Breast epithelium (tissue), 4 donors: ENCODE results near the gene BACH2. TPM values are rescaled to one million over a fixed set of nuclear protein-coding genes. Genes with fewer than 3 reads are reported as not detected.
"Not testable (repeated sequence)": the region's sequence is repeated elsewhere in the genome, so short reads cannot be mapped to it uniquely, and the experiment has no call there.

Experiments used
- DNase-seq, 2 donors: peaks; one replicate each; pipeline ENCODE4 v3.0.0-alpha.2; 2019; ENCODE audit warnings: low spot score in 2 of 2
- H3K27ac ChIP-seq, 2 donors: fragments of 200-600 bp; sonication (generic) in 1 of 2; one replicate each; pipeline ENCODE4 v1.5.1; 2016 to 2019; ENCODE audit warnings: mild to moderate bottlenecking in 1 of 2
- H3K27me3 ChIP-seq, 2 donors: fragments of 200-600 bp; sonication (generic) in 1 of 2; one replicate each; pipeline versions ENCODE4 v1.5.1 to v1.6.0; 2017 to 2019; ENCODE audit warnings: control low read depth in 1 of 2, mild to moderate bottlenecking in 1 of 2
- H3K36me3 ChIP-seq: fragments of 200-600 bp; one replicate; pipeline ENCODE4 v1.5.1; 2019
- H3K4me1 ChIP-seq, 2 donors: fragments of 200-600 bp; sonication (generic); one replicate each; pipeline ENCODE4 v1.5.1; 2016 to 2019; ENCODE audit warnings: control low read depth in 1 of 2
- H3K4me3 ChIP-seq, 3 donors: fragments of 200-600 bp; sonication (generic); 1 replicate in 2 of 3; 2 replicates in 1 of 3; pipeline ENCODE4 v1.5.1; 2016 to 2019; ENCODE audit warnings: mild to moderate bottlenecking in 3 of 3, moderate library complexity in 2 of 3
- H3K9me3 ChIP-seq, 2 donors: fragments of 200-600 bp; sonication (generic) in 1 of 2; one replicate each; pipeline ENCODE4 v1.5.1; 2016 to 2019; ENCODE audit warnings: control low read depth in 1 of 2
- CTCF ChIP-seq, 3 donors: fragments of 450-650 bp; IDR thresholded peaks; one replicate each; pipeline ENCODE4 v1.5.1; 2016 to 2017; ENCODE audit warnings: antibody characterized with exemption in 3 of 3, mild to moderate bottlenecking in 3 of 3, moderate library complexity in 3 of 3
- POLR2A ChIP-seq: fragments of 450-650 bp; IDR thresholded peaks from one replicate; pipeline ENCODE4 v1.6.1; 2016; ENCODE audit warnings: antibody characterized with exemption, mild to moderate bottlenecking, moderate library complexity
- POLR2AphosphoS5 ChIP-seq, 3 donors: sonication (generic); formaldehyde crosslinking; IDR thresholded peaks; one replicate each; pipeline ENCODE4 v1.6.1; 2017; ENCODE audit warnings: antibody characterized with exemption in 3 of 3
- intact Hi-C: fragments of 100-400 bp; cut with DNase I; formaldehyde crosslinking; loops from one replicate; pipeline ENCODE4 v1.15.1; 2023; ENCODE audit warnings: low total_unique reads
- total RNA-seq, 3 donors: library from RNA; depleted of rRNA; stranded (reverse); fragments of >200 nt; gene quantifications; one replicate each; pipeline ENCODE4 v1.1.0, GENCODE V29; 2016

BACH2 gene
- total RNA-seq, 3 donors from 2014 or later: 6.2 to 13.8 (median 7.0) TPM

DNA sequence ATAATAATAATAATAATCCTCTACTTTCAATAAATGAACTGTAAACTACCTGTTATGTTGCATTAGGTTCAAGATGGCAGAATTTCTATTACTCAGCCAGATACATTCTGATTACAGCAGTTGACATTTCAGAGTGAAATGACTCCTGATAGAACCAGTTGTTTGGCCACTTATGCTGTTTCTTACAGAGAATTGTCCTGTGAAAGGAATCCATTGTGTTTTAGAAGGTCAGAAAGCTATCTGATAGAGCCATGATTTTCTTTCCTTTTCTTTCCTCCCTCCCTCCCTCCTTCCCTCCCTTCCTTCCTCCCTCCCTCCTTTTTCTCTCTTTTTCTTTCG lies 385.8 kb downstream of the BACH2 start:
- intact Hi-C loops: no loop called here
- DNase-seq: no peak
- Histone ChIP-seq H3K27ac (no peak overlapping the region), H3K9me3 (peaks cover 2 to 6% of the 10 kb centered on the region in 2 donors), H3K4me3 (no peak overlapping the region), H3K4me1 (no peaks in the 10 kb centered on the region), H3K27me3 (no peaks in the 10 kb centered on the region), H3K36me3 (no peaks in the 10 kb centered on the region)
- TF ChIP-seq CTCF (IDR thresholded peaks at IDR 0.05) (no peak), POLR2AphosphoS5 (IDR thresholded peaks at IDR 0.05) (no peak), POLR2A (no peak)

- H3K4me1 ChIP-seq, H3K9me3 ChIP-seq, intact Hi-C loops, H3K36me3 ChIP-seq, H3K27ac ChIP-seq, DNase-seq, H3K27me3 ChIP-seq, H3K4me3 ChIP-seq: not testable (repeated sequence)
These were observed 386.4 kb downstream of the BACH2 start for GRCh38 chr6:89910001-89910901.

DNA sequence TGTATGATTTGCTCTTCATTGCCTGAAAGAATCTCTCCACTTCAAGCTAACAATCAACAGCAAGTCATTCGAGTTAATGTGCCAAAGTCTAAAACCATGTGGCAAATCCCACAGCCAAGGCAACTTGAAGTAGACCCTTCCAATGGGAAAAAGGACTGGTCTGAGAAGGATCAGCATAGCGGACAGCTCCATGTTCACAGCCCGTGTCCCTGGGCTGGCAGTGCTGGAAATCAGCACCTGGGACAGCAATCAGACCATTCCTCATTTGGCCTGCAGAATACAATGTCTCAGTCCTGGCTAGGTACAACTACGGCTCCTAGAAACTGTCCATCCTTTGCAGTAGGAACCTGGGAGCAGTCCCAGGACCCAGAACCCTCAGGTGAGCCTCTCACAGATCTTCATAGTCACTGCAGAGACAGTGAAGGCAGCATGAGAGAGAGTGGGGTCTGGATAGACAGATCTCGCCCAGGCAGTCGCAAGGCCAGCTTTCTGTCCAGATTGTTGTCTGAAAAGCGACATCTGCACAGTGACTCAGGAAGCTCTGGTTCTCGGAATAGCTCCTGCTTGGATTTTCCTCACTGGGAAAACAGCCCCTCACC lies 401.3 kb downstream of the BACH2 start:
- no peaks in the 10 kb centered on the region for H3K36me3 ChIP-seq
- H3K4me1 ChIP-seq: no peaks in the 10 kb centered on the region
- intact Hi-C loops: no loop called here
- TF ChIP-seq POLR2AphosphoS5 (IDR thresholded peaks at IDR 0.05) (no peak), CTCF (IDR thresholded peaks at IDR 0.05) (no peak), POLR2A (no peak)
- H3K9me3 ChIP-seq: no peaks in the 10 kb centered on the region
- no peak overlapping the region for H3K4me3 ChIP-seq
- H3K27me3 ChIP-seq: no peaks in the 10 kb centered on the region
- no peak for DNase-seq
- H3K27ac ChIP-seq: no peak overlapping the region

- Histone ChIP-seq H3K27me3 (no peaks in the 10 kb centered on the region), H3K9me3 (no peaks in the 10 kb centered on the region), H3K4me3 (no peak within 1 kb of the TSS), H3K36me3 (no peaks in the 10 kb centered on the region), H3K27ac (no peak within 1 kb of the TSS), H3K4me1 (no peaks in the 10 kb centered on the region)
- no peak for DNase-seq
- TF ChIP-seq POLR2A: no peak
- TF ChIP-seq CTCF (IDR thresholded peaks at IDR 0.05): no peak
- TF ChIP-seq POLR2AphosphoS5 (IDR thresholded peaks at IDR 0.05): no peak
- intact Hi-C loops: no loop called here
These were observed 402.5 kb downstream of the BACH2 start, which contains the start of gene GJA10 for GRCh38 chr6:89894169-89894568. GJA10 (plus strand) TSS chr6:89894469; CDS start chr6:89894469, 0 bp downstream.

DNA sequence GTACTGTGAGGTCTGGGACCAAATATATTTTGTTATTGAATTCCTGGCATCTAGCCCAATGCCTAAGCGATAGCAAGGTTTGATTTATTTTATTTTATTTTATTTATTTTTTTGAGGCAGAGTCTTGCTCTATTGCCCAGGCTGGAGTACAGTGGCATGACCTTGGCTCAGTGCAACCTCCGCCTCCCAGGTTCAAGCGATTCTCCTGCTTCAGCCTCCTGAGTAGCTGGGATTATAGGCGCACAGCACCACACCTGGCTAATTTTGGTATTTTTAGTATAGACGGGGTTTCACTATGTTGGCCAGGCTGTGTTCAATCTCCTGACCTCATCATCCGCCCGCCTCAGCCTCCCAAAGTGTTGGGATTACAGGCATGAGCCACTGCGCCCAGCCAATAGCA lies 404.1 kb downstream of the BACH2 start:
- H3K27ac ChIP-seq, DNase-seq, H3K4me3 ChIP-seq, H3K36me3 ChIP-seq, intact Hi-C loops, H3K27me3 ChIP-seq, H3K4me1 ChIP-seq, H3K9me3 ChIP-seq: not testable (repeated sequence)

- H3K27ac ChIP-seq, H3K4me3 ChIP-seq, intact Hi-C loops, DNase-seq, H3K27me3 ChIP-seq, H3K9me3 ChIP-seq, H3K4me1 ChIP-seq, H3K36me3 ChIP-seq: not testable (repeated sequence)
These were observed 405.7 kb downstream of the BACH2 start for GRCh38 chr6:89890845-89891528.
